CD4-positive, alpha-beta T cell treated with Interleukin-12 subunit alpha and Interleukin-12 subunit beta, for 1 hour (primary cell): Measurements from ENCODE around the gene USP32.
"Not testable (repeated sequence)": the region's sequence is repeated elsewhere in the genome, so short reads cannot be mapped to it uniquely, and the experiment has no call there.

Experiments
- DNase-seq: peaks from one replicate; pipeline ENCODE4 v3.0.0-alpha.2; 2020

Gene USP32

GRCh38 chr17:60406887-60407286 is 15.0 kb upstream of the USP32 start:
- no peak for DNase-seq

GRCh38 chr17:60403962-60404361 is 12.0 kb upstream of the USP32 start:
- DNase-seq = no peak

DNA sequence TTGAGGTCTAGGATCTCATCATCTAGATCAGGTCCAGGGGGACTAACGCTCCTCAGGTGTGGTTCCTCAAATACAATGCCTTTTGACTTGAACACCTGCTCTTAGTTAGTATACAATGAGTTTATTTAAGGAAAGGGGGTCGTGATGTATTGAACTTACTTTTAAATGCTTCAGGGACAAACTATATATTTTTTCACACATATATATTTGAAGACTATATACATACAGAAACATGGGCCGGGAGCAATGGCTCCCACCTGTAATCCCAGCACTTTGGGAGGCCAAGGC is 11.5 kb upstream of the USP32 start:
- no peak for DNase-seq

DNA sequence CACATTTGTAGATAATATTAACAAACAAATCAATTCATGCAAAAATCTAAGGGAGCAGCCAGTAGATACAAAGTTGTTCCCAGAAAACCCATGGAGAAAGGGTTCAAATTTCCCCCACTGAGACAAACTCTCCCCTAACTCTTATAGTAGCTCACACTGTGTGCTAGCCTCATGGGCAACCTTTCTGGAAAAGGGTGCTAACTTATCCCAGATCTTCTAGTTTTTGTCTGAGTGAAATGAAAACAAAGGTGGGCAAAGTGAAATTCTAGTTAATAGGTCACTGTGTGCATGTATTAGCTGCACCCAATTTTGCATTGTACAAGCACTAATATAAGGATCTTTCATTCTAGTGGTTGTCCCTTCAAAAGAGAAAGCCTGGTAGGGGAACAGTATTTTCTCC is 9.9 kb upstream of the USP32 start:
- DNase-seq = no peak

- peak; percentile 2 for DNase-seq
Observed at GRCh38 chr17:60398227-60398959, 6.5 kb upstream of the USP32 start.

DNA sequence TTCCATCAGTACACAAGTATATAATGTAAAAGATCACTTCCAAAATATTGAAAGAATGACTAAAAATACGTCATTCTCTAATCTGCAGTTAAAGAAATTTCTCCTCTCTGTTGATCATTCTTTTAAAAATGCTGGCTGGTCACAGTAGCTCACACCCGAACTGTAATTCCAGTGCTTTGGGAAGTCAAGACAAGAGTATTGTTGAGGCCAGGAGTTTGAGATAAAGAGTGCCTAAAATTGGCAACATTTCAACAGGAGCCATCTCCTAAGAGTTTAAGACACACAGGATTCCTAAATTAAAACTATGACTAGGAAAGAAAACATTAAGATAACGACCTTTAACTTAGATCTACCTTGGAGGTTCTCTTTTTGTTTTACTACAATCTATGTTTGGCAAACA is 4.5 kb upstream of the USP32 start:
- DNase-seq = no peak

DNA sequence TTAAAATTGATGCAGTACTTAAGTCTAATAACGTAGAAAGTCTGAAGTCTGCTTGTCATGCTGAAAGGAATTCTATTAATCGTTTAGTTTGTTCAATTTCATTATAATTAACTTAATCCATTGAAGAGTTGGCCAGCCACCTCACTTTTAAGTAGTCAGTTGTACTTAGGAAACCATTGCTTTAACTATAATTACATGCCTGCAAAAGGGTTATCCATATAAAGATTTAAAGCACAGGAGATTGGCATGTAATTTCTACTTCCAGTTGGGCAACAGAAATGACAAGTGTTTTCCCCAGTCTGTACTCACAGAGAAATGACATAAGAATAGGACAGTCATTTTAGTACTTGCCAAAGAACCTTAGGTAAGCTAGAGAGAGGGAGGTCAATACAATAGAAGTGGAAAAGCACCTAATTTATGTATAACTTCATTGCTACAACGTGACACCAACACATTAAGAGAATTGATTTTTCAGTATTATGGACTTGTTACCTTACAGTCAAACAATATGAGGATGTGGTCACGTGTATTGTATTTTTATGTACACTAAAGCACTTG is 3.7 kb upstream of the USP32 start:
- DNase-seq = no peak

GRCh38 chr17:60393840-60394723 is 2.1 kb upstream of the USP32 start:
- no peak for DNase-seq

DNA sequence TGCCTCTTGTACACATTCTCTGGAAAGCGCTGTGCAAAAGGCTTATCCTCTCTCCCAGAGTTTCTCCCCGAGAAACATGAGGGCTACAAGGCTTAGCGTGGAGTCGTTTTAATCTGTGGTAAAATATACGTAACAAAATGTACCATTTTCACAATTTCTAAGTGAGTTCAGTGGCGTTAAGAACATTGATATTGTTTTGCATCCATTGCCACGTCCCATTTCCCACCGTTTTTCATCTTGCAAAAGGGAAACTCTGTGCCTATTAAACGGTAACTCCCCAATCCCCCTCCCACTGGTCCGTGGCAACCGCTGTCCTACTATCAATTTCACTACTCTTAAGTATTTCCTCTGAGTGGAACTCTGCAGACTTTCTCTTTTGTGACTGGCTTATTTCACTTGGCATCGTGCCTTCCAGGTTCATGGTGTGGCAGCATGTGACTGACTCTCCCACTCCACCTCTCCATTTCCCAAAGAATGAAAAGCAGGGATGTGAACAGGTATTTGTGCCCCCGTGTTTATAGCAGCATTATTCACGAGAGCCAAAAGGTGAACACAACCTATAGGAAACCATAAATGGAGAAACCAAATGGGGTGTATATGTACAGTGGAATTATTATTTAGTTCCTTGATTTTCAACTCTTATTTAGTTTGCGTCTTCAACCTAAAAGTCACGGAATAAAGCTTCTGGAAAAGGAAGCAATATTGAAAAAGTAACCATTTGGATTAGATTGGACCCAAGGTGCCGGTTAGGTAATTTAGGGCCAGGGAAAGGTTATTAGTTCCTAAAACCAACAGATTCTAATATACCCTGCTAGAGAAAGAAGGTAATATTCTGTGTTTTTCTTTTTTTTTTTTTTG is 1.1 kb upstream of the USP32 start:
- peak; percentile 11 for DNase-seq

- DNase-seq = no peak
Observed at GRCh38 chr17:60391471-60392041, 377 bp downstream of the USP32 start.

DNA sequence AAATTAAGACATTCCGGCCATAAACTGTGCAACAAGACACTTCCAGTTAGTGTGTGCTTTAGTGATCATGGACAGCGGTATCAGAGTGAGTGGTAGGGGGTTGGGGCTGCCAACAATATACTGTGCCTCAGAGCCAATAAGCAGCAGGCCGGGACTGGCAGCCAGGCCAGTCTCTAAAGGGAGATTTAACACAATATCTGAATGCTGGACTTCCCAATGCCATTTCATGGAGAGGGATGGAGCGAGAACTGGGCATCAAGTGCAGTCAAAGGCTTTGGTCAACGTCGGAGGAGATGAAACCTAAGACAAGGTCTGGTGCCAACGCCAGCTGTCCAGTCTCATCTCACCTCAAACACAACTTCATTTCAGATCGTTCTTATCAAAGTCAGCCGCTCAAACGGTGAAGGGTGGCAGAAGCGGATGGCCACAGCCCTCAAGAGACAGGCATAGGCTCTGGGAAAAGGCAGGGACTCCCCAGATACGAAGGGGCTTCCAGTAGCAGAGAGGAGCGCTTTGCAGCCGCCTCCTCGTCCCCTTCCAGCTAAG is 935 bp downstream of the USP32 start:
- DNase-seq = peak; percentile 5

GRCh38 chr17:60390186-60390585 is 1.7 kb downstream of the USP32 start:
- DNase-seq = no peak

- DNase-seq = no peak
Observed at GRCh38 chr17:60388742-60389141, 3.2 kb downstream of the USP32 start.

- DNase-seq = no peak
Observed at GRCh38 chr17:60387666-60388065, 4.3 kb downstream of the USP32 start.

DNA sequence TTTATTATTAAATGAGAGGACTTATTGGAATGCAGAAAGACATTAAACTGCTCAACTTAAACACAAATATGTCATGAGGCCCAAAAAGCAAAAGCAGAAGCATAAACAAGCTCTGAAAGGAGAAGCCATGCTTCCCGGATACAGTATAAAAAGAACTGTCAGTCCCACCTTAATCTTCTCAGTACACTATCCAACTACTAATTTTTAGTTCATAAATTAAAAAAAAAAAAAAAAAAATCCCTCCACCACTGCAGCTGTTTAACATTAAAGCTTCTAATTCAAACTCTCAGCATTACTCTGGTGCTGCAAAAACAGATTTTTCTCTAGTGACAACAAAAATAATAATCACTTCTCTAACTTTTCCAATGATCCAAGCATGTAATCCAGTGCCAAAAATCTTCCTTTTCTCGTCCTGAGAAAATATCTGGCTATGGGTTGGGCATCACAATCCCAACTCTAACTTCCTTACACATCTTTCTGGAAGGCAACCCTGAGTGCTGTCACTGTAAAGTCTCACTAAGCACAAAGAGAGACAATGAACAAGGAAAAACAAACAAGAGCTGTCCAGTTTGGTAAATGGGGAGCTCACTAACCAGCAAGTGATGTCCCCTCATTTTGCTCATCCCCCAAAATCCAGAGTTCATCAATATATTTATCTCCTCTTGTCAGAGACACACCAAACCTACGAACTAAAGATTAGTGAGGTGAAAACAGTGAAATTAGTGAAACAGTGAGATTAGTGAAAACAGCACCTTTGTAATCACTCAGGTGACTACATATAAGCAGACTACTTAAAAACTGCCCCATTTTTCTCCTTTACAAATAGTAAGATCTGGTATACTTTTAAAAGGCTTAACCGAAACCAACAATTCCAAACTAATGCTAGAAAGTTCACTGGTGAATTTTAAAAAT is 5.5 kb downstream of the USP32 start:
- no peak for DNase-seq

- DNase-seq = not testable (repeated sequence)
Observed at GRCh38 chr17:60384921-60385320, 7.0 kb downstream of the USP32 start.

- DNase-seq = no peak
Observed at GRCh38 chr17:60383379-60383778, 8.6 kb downstream of the USP32 start.

- DNase-seq = no peak
Observed at GRCh38 chr17:60381958-60382357, 10.0 kb downstream of the USP32 start.

DNA sequence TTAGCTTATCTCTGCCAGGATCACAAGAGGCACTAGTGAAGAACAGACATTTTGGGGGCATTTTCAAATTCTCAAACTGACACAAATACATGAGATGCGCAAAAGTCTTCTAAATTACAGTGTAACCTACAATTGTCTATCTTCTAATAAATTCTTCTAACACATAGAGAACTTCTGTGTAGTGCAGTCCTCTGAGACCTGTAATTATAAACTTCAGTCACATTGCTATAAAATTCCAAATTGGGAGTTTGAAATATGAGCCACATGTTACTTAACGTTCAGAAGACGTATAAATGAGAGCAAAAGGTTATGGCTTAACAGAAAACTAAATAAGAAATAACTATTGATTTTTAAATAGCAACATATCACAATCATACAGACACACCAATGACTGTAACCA is 12.5 kb downstream of the USP32 start:
- DNase-seq = not testable (repeated sequence)

GRCh38 chr17:60378187-60378586 is 13.7 kb downstream of the USP32 start:
- DNase-seq = not testable (repeated sequence)

GRCh38 chr17:60372790-60373483 is 19.0 kb downstream of the USP32 start:
- no peak for DNase-seq
